AG04450 (cell line): ENCODE measurements around the gene RB1. TPM values are rescaled to one million over a fixed set of nuclear protein-coding genes. Genes with fewer than 3 reads are reported as not detected.

Source experiments
- CTCF ChIA-PET: fragments of 300-600, 350-600 bp; formaldehyde crosslinking; extraction: SDS; loops from one replicate; lab custom pipeline; 2022; ENCODE audit warnings: antibody characterized with exemption, inconsistent platforms; lab: Charles Lee
- POLR2A ChIA-PET: fragments of 350-600 bp; formaldehyde crosslinking; extraction: SDS; loops from one replicate; lab custom pipeline; 2021; ENCODE audit warnings: antibody characterized with exemption, inconsistent platforms; lab: Yijun Ruan, JAX
- DNase-seq: peaks from one replicate; pipeline ENCODE4 v3.0.0-alpha.2; 2011; ENCODE audit warnings: low read depth, low spot score
- H3K27ac ChIP-seq: one replicate; pipeline ENCODE4 v1.5.1; 2012; ENCODE audit warnings: low read depth, low read length, control low read depth
- H3K27me3 ChIP-seq: one replicate; pipeline ENCODE4 v1.6.0; 2012; ENCODE audit warnings: low read length; ENCODE audit not compliant: control insufficient read depth, insufficient read depth
- H3K4me3 ChIP-seq: 2 replicates; pipeline ENCODE4 v1.5.1; 2011; ENCODE audit warnings: mild to moderate bottlenecking, low read depth, low read length, control low read depth
- H3K9me3 ChIP-seq: 2 replicates; pipeline ENCODE4 v1.5.1; 2012; ENCODE audit warnings: low read length; ENCODE audit not compliant: control insufficient read depth, insufficient read depth
- polyA plus RNA-seq: library from polyadenylated mRNA; depleted of rRNA; stranded (reverse); fragments of >200 nt; gene quantifications from 2 replicates; pipeline ENCODE4 v1.2.3, GENCODE V29; 2011
- TF ChIP-seq, protein P1 (sequence below): IDR thresholded peaks from 2 replicates; pipeline ENCODE4 v1.5.1; 2011; ENCODE audit warnings: low read depth, low read length, control low read depth, inconsistent platforms

RB1 gene
- polyA plus RNA-seq, 1 experiment: 27.3 TPM

DNA sequence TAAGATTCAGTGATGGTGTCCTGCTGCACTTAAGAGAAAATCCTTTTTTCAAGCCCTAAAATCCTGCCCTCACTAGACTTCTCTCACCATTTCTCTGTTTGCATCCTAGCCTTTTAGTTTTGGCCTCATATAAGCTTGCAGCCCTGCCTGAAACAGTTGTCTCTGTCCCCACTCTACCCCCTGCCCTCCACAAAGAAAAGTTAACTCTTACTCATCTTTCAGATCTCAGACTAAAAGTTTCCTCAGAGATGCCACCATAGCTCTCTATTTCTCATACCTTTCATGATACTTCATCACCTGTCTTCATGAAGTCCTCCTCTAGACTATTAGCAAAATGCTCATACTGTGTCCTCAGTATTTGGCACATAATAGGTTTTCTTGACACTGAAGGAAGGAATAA, 37.4 kb upstream of the RB1 start:
- POLR2A ChIA-PET: no interaction called here

DNA sequence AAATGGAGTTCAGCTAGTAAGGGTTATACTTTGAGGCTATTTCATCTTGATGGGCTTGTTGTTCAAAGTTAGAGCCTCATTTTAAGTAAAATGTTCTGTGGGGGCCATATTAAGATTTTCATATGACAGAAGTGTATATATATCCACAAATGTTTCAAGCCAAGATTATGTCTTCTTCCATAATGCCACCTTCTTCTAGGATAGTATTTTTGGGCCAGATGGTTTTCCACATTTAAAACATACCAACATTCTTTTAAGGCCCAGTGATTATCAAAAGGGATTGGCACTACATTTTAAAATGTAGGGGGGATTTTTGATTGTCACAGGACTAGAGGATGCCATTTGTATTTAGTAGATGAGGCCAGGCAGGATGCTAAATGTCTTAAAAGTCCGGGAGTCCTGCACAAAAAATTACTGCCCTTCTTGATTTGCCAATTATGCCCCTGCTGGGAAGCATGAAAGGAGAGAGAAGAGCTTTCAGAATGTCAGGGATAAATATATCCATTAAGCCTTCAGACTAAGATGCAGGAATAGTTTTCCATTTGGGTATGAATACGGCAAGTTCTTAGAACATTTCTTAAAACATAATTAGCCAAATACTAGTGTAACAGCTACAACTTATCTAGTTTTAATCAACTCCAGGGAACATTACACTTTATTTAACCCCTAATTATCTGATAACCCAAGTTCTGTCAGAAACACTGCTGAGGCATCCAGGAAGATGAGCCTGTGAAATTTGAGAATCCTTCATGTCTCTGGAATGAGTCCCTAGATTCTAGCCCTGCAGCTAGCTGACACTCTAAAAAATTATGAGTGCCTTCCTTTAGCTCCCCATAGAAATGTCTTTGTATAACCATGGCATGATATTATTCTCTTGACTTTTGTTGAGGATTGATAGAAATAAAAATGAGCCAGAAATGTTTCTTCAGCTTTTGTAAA, 36.6 kb upstream of the RB1 start:
- CTCF ChIA-PET: interaction anchor here (0.8 kb wide), 1 partner anchor 313 kb away, joined by 6 read pairs; no protein-coding TSS in a partner anchor
- TF ChIP-seq, protein P1, sequence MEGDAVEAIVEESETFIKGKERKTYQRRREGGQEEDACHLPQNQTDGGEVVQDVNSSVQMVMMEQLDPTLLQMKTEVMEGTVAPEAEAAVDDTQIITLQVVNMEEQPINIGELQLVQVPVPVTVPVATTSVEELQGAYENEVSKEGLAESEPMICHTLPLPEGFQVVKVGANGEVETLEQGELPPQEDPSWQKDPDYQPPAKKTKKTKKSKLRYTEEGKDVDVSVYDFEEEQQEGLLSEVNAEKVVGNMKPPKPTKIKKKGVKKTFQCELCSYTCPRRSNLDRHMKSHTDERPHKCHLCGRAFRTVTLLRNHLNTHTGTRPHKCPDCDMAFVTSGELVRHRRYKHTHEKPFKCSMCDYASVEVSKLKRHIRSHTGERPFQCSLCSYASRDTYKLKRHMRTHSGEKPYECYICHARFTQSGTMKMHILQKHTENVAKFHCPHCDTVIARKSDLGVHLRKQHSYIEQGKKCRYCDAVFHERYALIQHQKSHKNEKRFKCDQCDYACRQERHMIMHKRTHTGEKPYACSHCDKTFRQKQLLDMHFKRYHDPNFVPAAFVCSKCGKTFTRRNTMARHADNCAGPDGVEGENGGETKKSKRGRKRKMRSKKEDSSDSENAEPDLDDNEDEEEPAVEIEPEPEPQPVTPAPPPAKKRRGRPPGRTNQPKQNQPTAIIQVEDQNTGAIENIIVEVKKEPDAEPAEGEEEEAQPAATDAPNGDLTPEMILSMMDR: no peak
- Histone ChIP-seq H3K27ac (no peak overlapping the region), H3K27me3 (no peaks in the 10 kb centered on the region), H3K4me3 (no peak overlapping the region), H3K9me3 (no peaks in the 10 kb centered on the region)
- POLR2A ChIA-PET: no interaction called here
- DNase-seq: no peak

More for the DNA sequence above, 37.4 kb upstream of the RB1 start:
- TF ChIP-seq, protein P1: no peak
- H3K4me3 ChIP-seq: no peak overlapping the region
- DNase-seq: no peak
- CTCF ChIA-PET: interaction anchor here (0.6 to 0.8 kb wide), 2 partner anchors 314 to 1462 kb away, joined by 4 to 6 read pairs; no protein-coding TSS in a partner anchor
- no peaks in the 10 kb centered on the region for H3K27me3 ChIP-seq
- H3K27ac ChIP-seq: no peak overlapping the region
- H3K9me3 ChIP-seq: no peaks in the 10 kb centered on the region

DNA sequence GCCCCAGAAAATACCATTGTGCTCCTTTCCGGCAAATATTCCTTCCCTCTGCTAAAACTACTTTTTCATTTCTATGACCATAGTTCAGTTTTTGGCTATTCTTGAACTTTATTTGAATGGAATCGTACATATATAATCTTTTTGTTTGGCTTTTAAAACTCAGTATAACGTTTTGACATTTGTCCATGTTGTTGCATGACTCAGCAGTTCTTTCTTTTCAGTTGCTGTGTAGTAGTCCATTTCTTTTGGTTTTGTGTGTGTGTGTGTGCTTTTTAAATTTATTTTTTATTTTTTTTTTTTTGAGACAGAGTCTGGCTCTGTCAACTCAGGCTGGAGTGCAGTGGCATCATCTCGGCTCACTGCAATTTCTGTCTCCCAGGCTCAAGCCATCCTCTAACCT, 35.5 kb upstream of the RB1 start:
- ChIA-PET POLR2A (interaction anchor here (0.6 kb wide), 1 partner anchor 46 kb away, joined by 8 read pairs; no protein-coding TSS in a partner anchor), CTCF (no interaction called here)

DNA sequence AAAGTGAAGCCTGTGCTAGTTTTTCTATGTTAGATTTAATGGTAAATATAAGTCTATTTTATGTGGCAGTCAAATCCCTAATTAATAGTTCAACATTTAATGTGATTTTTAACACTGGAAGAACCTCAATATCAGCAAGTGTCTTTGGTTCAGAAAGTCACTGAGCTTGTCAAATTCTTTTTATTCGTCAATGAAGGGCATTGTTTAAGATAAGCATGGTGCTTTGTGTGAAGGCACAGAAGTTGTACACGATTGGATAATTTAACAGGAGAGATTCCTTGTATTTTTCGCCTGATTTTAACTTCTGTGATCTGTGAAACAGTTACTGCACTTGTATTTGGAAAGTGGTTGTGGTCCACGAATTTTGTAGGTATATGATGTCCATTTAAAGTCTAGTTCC, 30.2 kb upstream of the RB1 start:
- H3K27ac ChIP-seq: no peak overlapping the region
- ChIA-PET POLR2A (no interaction called here), CTCF (no interaction called here)
- H3K4me3 ChIP-seq: no peak overlapping the region
- H3K27me3 ChIP-seq: no peaks in the 10 kb centered on the region
- H3K9me3 ChIP-seq: no peaks in the 10 kb centered on the region
- no peak for DNase-seq
- TF ChIP-seq, protein P1: no peak

More for the DNA sequence above, 35.5 kb upstream of the RB1 start:
- Histone ChIP-seq H3K27ac (no peak overlapping the region), H3K4me3 (no peak overlapping the region), H3K27me3 (no peaks in the 10 kb centered on the region), H3K9me3 (no peaks in the 10 kb centered on the region)
- TF ChIP-seq, protein P1: no peak
- no peak for DNase-seq

DNA sequence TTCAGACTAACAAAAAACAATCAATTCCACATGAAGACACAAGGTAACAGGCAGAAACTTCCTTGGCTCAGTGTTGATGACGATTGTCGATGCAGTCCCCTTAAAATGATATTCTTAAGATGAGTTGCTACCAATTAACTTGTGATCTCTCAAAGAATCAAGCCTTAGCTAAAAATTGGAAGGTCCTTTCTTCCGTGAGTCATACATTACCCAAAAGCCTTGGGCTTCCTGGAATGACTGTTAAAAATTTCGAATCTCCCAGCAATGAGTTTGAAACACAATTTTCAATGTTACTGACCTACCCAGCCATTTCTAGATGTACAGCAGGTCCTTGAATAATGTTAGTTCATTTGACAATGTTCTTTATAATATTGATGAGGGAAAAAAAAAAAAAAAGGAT, 28.0 kb upstream of the RB1 start:
- TF ChIP-seq, protein P1: no peak
- CTCF ChIA-PET: interaction anchor here (0.5 kb wide), 1 partner anchor 494 kb away, joined by 3 read pairs; no protein-coding TSS in a partner anchor
- H3K4me3 ChIP-seq: no peak overlapping the region
- H3K9me3 ChIP-seq: no peaks in the 10 kb centered on the region
- DNase-seq: no peak
- no peaks in the 10 kb centered on the region for H3K27me3 ChIP-seq
- no peak overlapping the region for H3K27ac ChIP-seq
- POLR2A ChIA-PET: no interaction called here
